IMR-90 (cell line): ENCODE results near the gene TM4SF5. TPM values are rescaled to one million over a fixed set of nuclear protein-coding genes. Genes with fewer than 3 reads are reported as not detected.

Experiments used
- ATAC-seq: fragments of 200-7000 bp; cut with Tn5 transposase; 2 replicates; pipeline ENCODE4 v1.9.1; 2020; ENCODE audit warnings: low read depth, mild to moderate bottlenecking, moderate library complexity
- BruUV-seq: library from RNA; stranded (reverse); fragments of 400-500 nt; replicated peaks from 2 replicates; lab custom pipeline; 2021; lab: Mats Ljungman, UMichigan
- CTCF ChIA-PET: fragments of 300-600 bp; formaldehyde crosslinking; extraction: SDS; loops from one replicate; lab custom pipeline; 2021; ENCODE audit warnings: antibody characterized with exemption; lab: Yijun Ruan, JAX
- POLR2A ChIA-PET: fragments of 300-600 bp; sonication (Branson Sonifier 250); formaldehyde crosslinking; loops from one replicate; lab custom pipeline; 2022; ENCODE audit warnings: antibody characterized with exemption; ENCODE audit not compliant: unreplicated experiment; lab: Charles Lee
- DNase-seq: peaks from one replicate; pipeline ENCODE4 v3.0.0; 2013
- H2AFZ ChIP-seq: replicated peaks from 2 replicates; pipeline ENCODE3; 2013; ENCODE audit warnings: low read length, mild to moderate bottlenecking; ENCODE audit not compliant: poor library complexity
- H2AK5ac ChIP-seq: 2 replicates; pipeline ENCODE4 v1.6.1; 2013; ENCODE audit warnings: low read depth, low read length, inconsistent platforms
- H2AK9ac ChIP-seq: replicated peaks from 2 replicates; pipeline ENCODE3; 2013; ENCODE audit warnings: mild to moderate bottlenecking, low read depth, low read length, moderate library complexity; ENCODE audit not compliant: poor library complexity
- H2BK120ac ChIP-seq: 2 replicates; pipeline ENCODE4 v1.6.1; 2013; ENCODE audit warnings: low read depth, low read length, inconsistent platforms
- H2BK15ac ChIP-seq: 3 replicates; pipeline ENCODE4 v1.6.1; 2013; ENCODE audit warnings: low read depth, low read length, inconsistent platforms
- H2BK20ac ChIP-seq: 2 replicates; pipeline ENCODE4 v1.6.1; 2013; ENCODE audit warnings: low read depth, mild to moderate bottlenecking, inconsistent platforms, low read length, moderate library complexity
- H2BK5ac ChIP-seq: 2 replicates; pipeline ENCODE4 v1.6.1; 2013; ENCODE audit warnings: mild to moderate bottlenecking, low read depth, low read length, inconsistent platforms; ENCODE audit not compliant: poor library complexity, severe bottlenecking
- H3K14ac ChIP-seq: replicated peaks from 2 replicates; pipeline ENCODE4 v1.6.1; 2013; ENCODE audit warnings: low read depth, low read length, inconsistent platforms
- H3K18ac ChIP-seq: 2 replicates; pipeline ENCODE4 v1.6.1; 2013; ENCODE audit warnings: low read depth, low read length, control low read depth
- H3K23ac ChIP-seq: 2 replicates; pipeline ENCODE4 v1.6.1; 2013; ENCODE audit warnings: low read depth, low read length, inconsistent platforms
- H3K27ac ChIP-seq: 2 replicates; pipeline ENCODE4 v1.5.1; 2013; ENCODE audit warnings: mild to moderate bottlenecking, control low read depth, low read length; ENCODE audit not compliant: insufficient read depth
- H3K27me3 ChIP-seq: 2 replicates; pipeline ENCODE4 v1.6.1; 2013; ENCODE audit warnings: low read length; ENCODE audit not compliant: control insufficient read depth, insufficient read depth
- H3K36me3 ChIP-seq: 2 replicates; pipeline ENCODE4 v1.6.1; 2013; ENCODE audit warnings: low read length, mixed read lengths; ENCODE audit not compliant: control insufficient read depth, insufficient read depth
- H3K4ac ChIP-seq: 2 replicates; pipeline ENCODE4 v1.6.1; 2013; ENCODE audit warnings: low read depth, low read length, inconsistent platforms
- H3K4me1 ChIP-seq: 2 replicates; pipeline ENCODE4 v1.6.1; 2013; ENCODE audit warnings: low read length, mixed read lengths; ENCODE audit not compliant: control insufficient read depth, insufficient read depth
- H3K4me2 ChIP-seq: 2 replicates; pipeline ENCODE4 v1.6.1; 2013; ENCODE audit warnings: low read depth, mild to moderate bottlenecking, control low read depth, low read length, moderate library complexity
- H3K4me3 ChIP-seq: 2 replicates; pipeline ENCODE4 v1.5.1; 2013; ENCODE audit warnings: low read depth, mild to moderate bottlenecking, control low read depth, low read length, moderate library complexity; ENCODE audit not compliant: insufficient read depth
- H3K56ac ChIP-seq: 2 replicates; pipeline ENCODE4 v1.6.1; 2013; ENCODE audit warnings: low read length, inconsistent platforms; ENCODE audit not compliant: insufficient read depth; ENCODE audit errors: extremely low read depth
- H3K79me1 ChIP-seq, 2 experiments: 2 replicates each; pipeline ENCODE4 v1.6.1; 2013; ENCODE audit warnings: low read length in 2 of 2, inconsistent platforms in 1 of 2, low read depth in 1 of 2
- H3K9ac ChIP-seq: 2 replicates; pipeline ENCODE4 v1.6.1; 2013; ENCODE audit warnings: low read depth, low read length, control low read depth
- H3K9me1 ChIP-seq: 2 replicates; pipeline ENCODE4 v1.6.1; 2013; ENCODE audit warnings: low read length, inconsistent platforms; ENCODE audit not compliant: insufficient read depth
- H3K9me3 ChIP-seq: 2 replicates; pipeline ENCODE4 v1.6.1; 2013; ENCODE audit warnings: low read length; ENCODE audit not compliant: control insufficient read depth, insufficient read depth
- H4K20me1 ChIP-seq: 2 replicates; pipeline ENCODE4 v1.6.1; 2013; ENCODE audit warnings: low read length, inconsistent platforms; ENCODE audit not compliant: insufficient read depth
- H4K5ac ChIP-seq: 2 replicates; pipeline ENCODE4 v1.6.1; 2013; ENCODE audit warnings: mild to moderate bottlenecking, low read depth, low read length, control low read depth
- H4K8ac ChIP-seq, 2 experiments: 2 replicates each; pipeline ENCODE4 v1.6.1; 2013; ENCODE audit warnings: low read depth in 2 of 2, low read length in 2 of 2, control low read depth in 1 of 2, inconsistent platforms in 1 of 2
- H4K91ac ChIP-seq: 2 replicates; pipeline ENCODE4 v1.6.1; 2013; ENCODE audit warnings: low read depth, low read length, inconsistent platforms; ENCODE audit not compliant: insufficient read depth
- BHLHE40 ChIP-seq: fragments of 150-350 bp; IDR thresholded peaks from 2 replicates; pipeline ENCODE4 v1.6.1; 2016; ENCODE audit warnings: mild to moderate bottlenecking, low read depth, low read length
- CEBPB ChIP-seq: IDR thresholded peaks from 2 replicates; pipeline ENCODE4 v1.6.1; 2012; ENCODE audit warnings: low read depth, low read length, improper control_type of control experiment
- CHD1 ChIP-seq: IDR thresholded peaks from 2 replicates; pipeline ENCODE4 v1.6.1; 2012; ENCODE audit warnings: low read depth, low read length, improper control_type of control experiment
- FOS ChIP-seq: fragments of 150-350 bp; IDR thresholded peaks from 2 replicates; pipeline ENCODE4 v1.6.1; 2016; ENCODE audit warnings: low read depth, low read length
- MAFK ChIP-seq: IDR thresholded peaks from 2 replicates; pipeline ENCODE4 v1.6.1; 2012; ENCODE audit warnings: low read depth, low read length, improper control_type of control experiment
- MAZ ChIP-seq: IDR thresholded peaks from 2 replicates; pipeline ENCODE4 v1.6.1; 2012; ENCODE audit warnings: low read depth, mild to moderate bottlenecking, low read length, improper control_type of control experiment, moderate library complexity, borderline replicate concordance
- MXI1 ChIP-seq: IDR thresholded peaks from 2 replicates; pipeline ENCODE4 v1.6.1; 2012; ENCODE audit warnings: low read depth, mild to moderate bottlenecking, low read length, moderate library complexity, borderline replicate concordance
- NFE2L2 ChIP-seq: fragments of 150-350 bp; IDR thresholded peaks from 2 replicates; pipeline ENCODE4 v1.6.1; 2016; ENCODE audit warnings: low read depth, mild to moderate bottlenecking, low read length
- POLR2A ChIP-seq: IDR thresholded peaks from 2 replicates; pipeline ENCODE4 v1.6.1; 2012; ENCODE audit warnings: mild to moderate bottlenecking, low read depth, low read length
- RAD21 ChIP-seq: IDR thresholded peaks from 2 replicates; pipeline ENCODE4 v1.6.1; 2012; ENCODE audit warnings: low read length, improper control_type of control experiment
- RCOR1 ChIP-seq: IDR thresholded peaks from 2 replicates; pipeline ENCODE4 v1.6.1; 2012; ENCODE audit warnings: mild to moderate bottlenecking, low read length, improper control_type of control experiment; ENCODE audit not compliant: insufficient replicate concordance
- RFX5 ChIP-seq: IDR thresholded peaks from 2 replicates; pipeline ENCODE4 v1.8.0; 2012; ENCODE audit warnings: low read depth, mild to moderate bottlenecking, low read length, moderate library complexity
- SMC3 ChIP-seq: fragments of 150-350 bp; IDR thresholded peaks from 2 replicates; pipeline ENCODE4 v1.6.1; 2016; ENCODE audit warnings: low read depth, mild to moderate bottlenecking, antibody characterized with exemption, low read length, moderate library complexity
- USF2 ChIP-seq: fragments of 150-350 bp; IDR thresholded peaks from 2 replicates; pipeline ENCODE4 v1.6.1; 2017; ENCODE audit warnings: mild to moderate bottlenecking, antibody characterized with exemption, low read length, low read depth
- WGBS, 2 experiments: methylation state at CpG; one replicate each; pipeline versions ENCODE4 v1.1.5 to v1.1.7; 2013; ENCODE audit warnings: missing lambda C conversion rate in 2 of 2; ENCODE audit not compliant: insufficient read length in 1 of 2; ENCODE audit errors: extremely low coverage in 2 of 2; 5-methylcytosine and 5-hydroxymethylcytosine counted together
- dilution Hi-C: fragments of 300-500 bp; cut with HindIII; formaldehyde crosslinking; loops from one replicate; pipeline ENCODE4 v1.14.3; 2018; ENCODE audit warnings: low sequenced_read_pairs; ENCODE audit not compliant: unreplicated experiment
- in situ Hi-C: fragments of 300-500 bp; cut with MboI; formaldehyde crosslinking; loops from 3 replicates; pipeline ENCODE4 v1.14.3; 2019; ENCODE audit warnings: low sequenced_read_pairs, inconsistent platforms, mixed read lengths
- intact Hi-C: fragments of 100-400 bp; cut with micrococcal nuclease; formaldehyde crosslinking; loops from 2 replicates; pipeline ENCODE4 v1.10.0; 2022
- polyA plus RNA-seq, 3 experiments: library from polyadenylated mRNA; depleted of rRNA; stranded (reverse); fragments of >200 nt; gene quantifications; 2 replicates each; pipeline ENCODE4 v1.2.3, GENCODE V29; 2012; ENCODE audit warnings: low replicate concordance in 1 of 3
- total RNA-seq: library from RNA; depleted of rRNA; stranded (reverse); fragments of >200 nt; gene quantifications from 2 replicates; pipeline ENCODE4 v1.2.3, GENCODE V29; 2012
- TF ChIP-seq, protein P1 (sequence below): fragments of 150-350 bp; IDR thresholded peaks from 2 replicates; pipeline ENCODE4 v1.6.1; 2016; ENCODE audit warnings: low read depth, mild to moderate bottlenecking, low read length, moderate library complexity, borderline replicate concordance
- TF ChIP-seq, protein P2 (sequence below): conservative IDR thresholded peaks from 2 replicates; pipeline ENCODE4 v1.5.1; 2012; ENCODE audit warnings: mild to moderate bottlenecking, low read depth, low read length, improper control_type of control experiment

The TM4SF5 gene
- total and polyA plus RNA-seq, 2 of the 4 experiments (the other 2 are of a cell fraction) = not detected

DNA sequence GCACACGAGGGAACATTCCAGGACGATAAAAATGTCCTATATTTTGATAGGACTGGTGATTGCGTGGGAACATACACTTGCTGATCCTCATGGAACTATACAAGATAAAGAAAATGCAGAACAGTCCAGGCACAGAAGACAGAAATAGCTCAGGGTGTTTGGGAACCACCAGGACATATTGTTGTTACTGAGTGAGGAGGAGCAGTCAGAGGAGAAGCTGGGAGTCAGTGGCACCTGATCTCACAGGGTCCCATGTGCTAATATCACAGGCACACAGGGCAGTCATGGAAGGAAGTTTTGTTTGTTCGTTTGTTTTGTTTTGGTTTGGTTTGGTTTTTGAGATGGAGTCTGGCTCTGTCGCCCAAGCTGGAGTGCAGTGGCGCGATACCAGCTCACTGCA is 41.0 kb downstream of the TM4SF5 start:
- TF ChIP-seq USF2 = no peak
- TF ChIP-seq MAFK = no peak
- TF ChIP-seq CEBPB = no peak
- no peak for TF ChIP-seq RCOR1
- no peak for TF ChIP-seq NFE2L2
- TF ChIP-seq RAD21 = no peak
- no peak for TF ChIP-seq MAZ
- TF ChIP-seq MXI1 = no peak
- no peak for TF ChIP-seq CHD1
- TF ChIP-seq FOS = no peak
- TF ChIP-seq, protein P1, sequence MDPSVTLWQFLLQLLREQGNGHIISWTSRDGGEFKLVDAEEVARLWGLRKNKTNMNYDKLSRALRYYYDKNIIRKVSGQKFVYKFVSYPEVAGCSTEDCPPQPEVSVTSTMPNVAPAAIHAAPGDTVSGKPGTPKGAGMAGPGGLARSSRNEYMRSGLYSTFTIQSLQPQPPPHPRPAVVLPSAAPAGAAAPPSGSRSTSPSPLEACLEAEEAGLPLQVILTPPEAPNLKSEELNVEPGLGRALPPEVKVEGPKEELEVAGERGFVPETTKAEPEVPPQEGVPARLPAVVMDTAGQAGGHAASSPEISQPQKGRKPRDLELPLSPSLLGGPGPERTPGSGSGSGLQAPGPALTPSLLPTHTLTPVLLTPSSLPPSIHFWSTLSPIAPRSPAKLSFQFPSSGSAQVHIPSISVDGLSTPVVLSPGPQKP = no peak
- no peak for TF ChIP-seq SMC3
- TF ChIP-seq RFX5 = no peak
- TF ChIP-seq BHLHE40 = no peak
- TF ChIP-seq, protein P2, sequence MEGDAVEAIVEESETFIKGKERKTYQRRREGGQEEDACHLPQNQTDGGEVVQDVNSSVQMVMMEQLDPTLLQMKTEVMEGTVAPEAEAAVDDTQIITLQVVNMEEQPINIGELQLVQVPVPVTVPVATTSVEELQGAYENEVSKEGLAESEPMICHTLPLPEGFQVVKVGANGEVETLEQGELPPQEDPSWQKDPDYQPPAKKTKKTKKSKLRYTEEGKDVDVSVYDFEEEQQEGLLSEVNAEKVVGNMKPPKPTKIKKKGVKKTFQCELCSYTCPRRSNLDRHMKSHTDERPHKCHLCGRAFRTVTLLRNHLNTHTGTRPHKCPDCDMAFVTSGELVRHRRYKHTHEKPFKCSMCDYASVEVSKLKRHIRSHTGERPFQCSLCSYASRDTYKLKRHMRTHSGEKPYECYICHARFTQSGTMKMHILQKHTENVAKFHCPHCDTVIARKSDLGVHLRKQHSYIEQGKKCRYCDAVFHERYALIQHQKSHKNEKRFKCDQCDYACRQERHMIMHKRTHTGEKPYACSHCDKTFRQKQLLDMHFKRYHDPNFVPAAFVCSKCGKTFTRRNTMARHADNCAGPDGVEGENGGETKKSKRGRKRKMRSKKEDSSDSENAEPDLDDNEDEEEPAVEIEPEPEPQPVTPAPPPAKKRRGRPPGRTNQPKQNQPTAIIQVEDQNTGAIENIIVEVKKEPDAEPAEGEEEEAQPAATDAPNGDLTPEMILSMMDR = no peak
- no peak for TF ChIP-seq POLR2A
- no peak overlapping the region for H3K14ac ChIP-seq
- dilution Hi-C loops = no loop called here

More for the DNA sequence above, 41.0 kb downstream of the TM4SF5 start:
- no peaks in the 10 kb centered on the region for H3K9me3 ChIP-seq
- H2AK5ac ChIP-seq = no peak overlapping the region
- no peak overlapping the region for H2BK20ac ChIP-seq
- H2BK15ac ChIP-seq = no peak overlapping the region
- BruUV-seq = no TSS peak
- no peak overlapping the region for H3K9ac ChIP-seq
- no peak overlapping the region for H2BK120ac ChIP-seq
- ATAC-seq (no peak), DNase-seq (no peak)
- peaks cover 0 to 11% of the 10 kb centered on the region in 2 experiments; a peak in 3 of 4 replicates for H3K79me1 ChIP-seq
- no peak overlapping the region for H4K91ac ChIP-seq
- H3K27ac ChIP-seq = no peak overlapping the region
- no peak overlapping the region for H3K4ac ChIP-seq
- no peak overlapping the region for H4K8ac ChIP-seq
- peaks cover 46% of the 10 kb centered on the region for H3K36me3 ChIP-seq
- H4K20me1 ChIP-seq = peaks cover 11% of the 10 kb centered on the region
- 0 out of 2 replicates have a peak, but pooled peaks cover 4% of the 10 kb centered on the region for H3K9me1 ChIP-seq
- no peak overlapping the region for H3K18ac ChIP-seq
- no peak overlapping the region for H2AK9ac ChIP-seq
- ChIA-PET CTCF (no interaction called here), POLR2A (no interaction called here)
- in situ Hi-C loops (no loop called here), intact Hi-C loops (no loop called here)
- no peak overlapping the region for H3K56ac ChIP-seq
- peaks cover 2% of the 10 kb centered on the region; the same call in 1 of the 2 replicates for H3K4me1 ChIP-seq
- no peaks in the 10 kb centered on the region for H3K27me3 ChIP-seq
- no peak overlapping the region for H3K23ac ChIP-seq
- H4K5ac ChIP-seq = no peak overlapping the region
- no peak overlapping the region for H2AFZ ChIP-seq
- no peak overlapping the region for H2BK5ac ChIP-seq
- H3K4me3 ChIP-seq = no peak overlapping the region
- no peak overlapping the region for H3K4me2 ChIP-seq
- WGBS, 2 experiments = 100% methylated on average over 2 of the region's 7 CpGs; no CpG with 5 or more reads in 1 of the 2 experiments
